ENCODE data around the gene LETM1. TPM values are rescaled to one million over a fixed set of nuclear protein-coding genes. Genes with fewer than 3 reads are reported as not detected.

Gene LETM1
- total and polyA plus RNA-seq, 2 experiments from 2014 or later: 23.3 to 68.9 TPM

DNA sequence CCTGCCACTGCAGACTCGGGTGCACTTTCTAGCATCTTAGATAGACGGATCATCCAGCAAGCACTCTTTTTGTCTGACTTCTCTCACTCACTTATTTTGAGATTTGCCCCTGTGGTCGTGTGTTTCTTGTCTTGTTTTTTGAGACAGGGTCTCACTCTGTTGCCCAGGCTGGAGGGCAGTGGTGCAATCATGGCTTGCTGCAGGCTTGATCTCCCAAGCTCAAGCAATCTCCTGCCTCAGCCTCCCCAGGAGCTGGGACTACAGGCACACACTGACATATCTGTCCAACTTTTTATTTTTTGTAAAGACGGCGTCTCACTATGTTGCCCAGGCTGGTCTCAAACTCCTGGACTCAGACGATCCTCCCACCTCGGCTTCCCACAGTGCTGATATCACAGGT lies 36.1 kb downstream of the LETM1 start:
- TF ChIP-seq, protein P1, sequence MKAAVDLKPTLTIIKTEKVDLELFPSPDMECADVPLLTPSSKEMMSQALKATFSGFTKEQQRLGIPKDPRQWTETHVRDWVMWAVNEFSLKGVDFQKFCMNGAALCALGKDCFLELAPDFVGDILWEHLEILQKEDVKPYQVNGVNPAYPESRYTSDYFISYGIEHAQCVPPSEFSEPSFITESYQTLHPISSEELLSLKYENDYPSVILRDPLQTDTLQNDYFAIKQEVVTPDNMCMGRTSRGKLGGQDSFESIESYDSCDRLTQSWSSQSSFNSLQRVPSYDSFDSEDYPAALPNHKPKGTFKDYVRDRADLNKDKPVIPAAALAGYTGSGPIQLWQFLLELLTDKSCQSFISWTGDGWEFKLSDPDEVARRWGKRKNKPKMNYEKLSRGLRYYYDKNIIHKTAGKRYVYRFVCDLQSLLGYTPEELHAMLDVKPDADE (IDR thresholded peaks at IDR 0.05): no peak
- no peak for TF ChIP-seq EZH2phosphoT487 (IDR thresholded peaks at IDR 0.05; ENCODE audit: unreplicated experiment)
- no peak for TF ChIP-seq ZNF114 (CRISPR knock-in tag; IDR thresholded peaks at IDR 0.05)
- TF ChIP-seq, protein P2, sequence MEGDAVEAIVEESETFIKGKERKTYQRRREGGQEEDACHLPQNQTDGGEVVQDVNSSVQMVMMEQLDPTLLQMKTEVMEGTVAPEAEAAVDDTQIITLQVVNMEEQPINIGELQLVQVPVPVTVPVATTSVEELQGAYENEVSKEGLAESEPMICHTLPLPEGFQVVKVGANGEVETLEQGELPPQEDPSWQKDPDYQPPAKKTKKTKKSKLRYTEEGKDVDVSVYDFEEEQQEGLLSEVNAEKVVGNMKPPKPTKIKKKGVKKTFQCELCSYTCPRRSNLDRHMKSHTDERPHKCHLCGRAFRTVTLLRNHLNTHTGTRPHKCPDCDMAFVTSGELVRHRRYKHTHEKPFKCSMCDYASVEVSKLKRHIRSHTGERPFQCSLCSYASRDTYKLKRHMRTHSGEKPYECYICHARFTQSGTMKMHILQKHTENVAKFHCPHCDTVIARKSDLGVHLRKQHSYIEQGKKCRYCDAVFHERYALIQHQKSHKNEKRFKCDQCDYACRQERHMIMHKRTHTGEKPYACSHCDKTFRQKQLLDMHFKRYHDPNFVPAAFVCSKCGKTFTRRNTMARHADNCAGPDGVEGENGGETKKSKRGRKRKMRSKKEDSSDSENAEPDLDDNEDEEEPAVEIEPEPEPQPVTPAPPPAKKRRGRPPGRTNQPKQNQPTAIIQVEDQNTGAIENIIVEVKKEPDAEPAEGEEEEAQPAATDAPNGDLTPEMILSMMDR (conservative IDR thresholded peaks at IDR 0.05; ENCODE audit: low read depth in 2 of 2): no peak
- TF ChIP-seq NANOG (IDR thresholded peaks at IDR 0.05; ENCODE audit: borderline replicate concordance): no peak
- TF ChIP-seq ZNF331 (CRISPR knock-in tag; IDR thresholded peaks at IDR 0.05; ENCODE audit: low read depth): no peak
- Histone ChIP-seq H3K27ac (ENCODE audit: low read depth) (no peak overlapping the region), H3K36me3 (ENCODE audit: insufficient read depth) (peaks cover 21% of the 10 kb centered on the region), H3K9me2 (ENCODE audit: insufficient read depth) (no peaks in the 10 kb centered on the region), H2AFZ (no peak overlapping the region), H4K20me1 (replicated peaks; ENCODE audit: insufficient read depth) (peaks cover 10% of the 10 kb centered on the region), H3K79me2 (replicated peaks; ENCODE audit: insufficient read depth) (no peaks in the 10 kb centered on the region), H3K27me3 (ENCODE audit: insufficient read depth) (no peaks in the 10 kb centered on the region), H3K4me1 (ENCODE audit: insufficient read depth) (no peaks in the 10 kb centered on the region), H3K4me3 (no peak overlapping the region), H3F3A (replicated peaks; ENCODE audit: low read depth) (no peaks in the 10 kb centered on the region), H3K4me2 (no peak overlapping the region)
- no peaks in the 10 kb centered on the region for H3K9me3 Mint-ChIP-seq
- H3K36me3 Mint-ChIP-seq (ENCODE audit: low read depth): peaks cover 56% of the 10 kb centered on the region
- H3K27ac Mint-ChIP-seq: no peak overlapping the region
- H3K4me1 Mint-ChIP-seq: no peaks in the 10 kb centered on the region; the same call in 2 of the 3 replicates
- DNase-seq (ENCODE audit: low spot score): no peak
- H3K27me3 Mint-ChIP-seq (ENCODE audit: insufficient read depth, low read depth, poor library complexity): peaks cover 9% of the 10 kb centered on the region
- ATAC-seq: no peak
- no peak overlapping the region for H3K4me3 Mint-ChIP-seq

DNA sequence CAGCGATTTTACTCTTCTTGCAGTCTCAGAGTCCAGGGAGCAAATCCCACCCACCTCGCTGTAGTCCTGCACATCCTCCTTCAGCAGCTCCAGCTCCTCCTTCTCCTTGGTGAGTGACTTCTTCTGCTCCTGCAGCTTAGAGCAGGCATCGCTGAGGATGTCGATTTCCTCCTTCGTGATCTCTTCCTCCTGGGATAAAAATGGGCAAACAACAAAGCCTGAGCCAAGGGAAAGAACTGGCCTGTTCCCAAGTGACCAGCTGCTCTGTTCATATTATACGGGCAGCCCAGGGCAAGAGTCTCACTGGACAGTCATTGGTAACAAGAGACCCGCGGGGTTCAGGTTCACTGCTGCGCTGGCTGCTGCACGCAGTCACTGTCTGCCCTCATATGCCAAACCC lies 36.7 kb downstream of the LETM1 start:
- peaks cover 9% of the 10 kb centered on the region for H3K27me3 Mint-ChIP-seq (ENCODE audit: insufficient read depth, low read depth, poor library complexity)
- no peaks in the 10 kb centered on the region for H3K27me3 ChIP-seq (ENCODE audit: insufficient read depth)
- no peaks in the 10 kb centered on the region for H3K9me3 Mint-ChIP-seq
- peaks cover 59% of the 10 kb centered on the region for H3K36me3 Mint-ChIP-seq (ENCODE audit: low read depth)
- H3K4me1 Mint-ChIP-seq: no peaks in the 10 kb centered on the region; the same call in 2 of the 3 replicates
- DNase-seq (ENCODE audit: low spot score) (no peak), ATAC-seq (no peak)
- H2AFZ ChIP-seq: no peak overlapping the region
- no peaks in the 10 kb centered on the region for H3K9me2 ChIP-seq (ENCODE audit: insufficient read depth)
- no peak overlapping the region for H3K4me3 ChIP-seq
- H3K4me1 ChIP-seq (ENCODE audit: insufficient read depth): no peaks in the 10 kb centered on the region
- H3K27ac ChIP-seq (ENCODE audit: low read depth): no peak overlapping the region
- peaks cover 10% of the 10 kb centered on the region for H4K20me1 ChIP-seq (replicated peaks; ENCODE audit: insufficient read depth)
- no peaks in the 10 kb centered on the region for H3K79me2 ChIP-seq (replicated peaks; ENCODE audit: insufficient read depth)
- H3F3A ChIP-seq (replicated peaks; ENCODE audit: low read depth): no peaks in the 10 kb centered on the region
- H3K36me3 ChIP-seq (ENCODE audit: insufficient read depth): peaks cover 21% of the 10 kb centered on the region
- H3K4me2 ChIP-seq: no peak overlapping the region
- no peak overlapping the region for H3K4me3 Mint-ChIP-seq
- no peak overlapping the region for H3K27ac Mint-ChIP-seq
- TF ChIP-seq, protein P3, sequence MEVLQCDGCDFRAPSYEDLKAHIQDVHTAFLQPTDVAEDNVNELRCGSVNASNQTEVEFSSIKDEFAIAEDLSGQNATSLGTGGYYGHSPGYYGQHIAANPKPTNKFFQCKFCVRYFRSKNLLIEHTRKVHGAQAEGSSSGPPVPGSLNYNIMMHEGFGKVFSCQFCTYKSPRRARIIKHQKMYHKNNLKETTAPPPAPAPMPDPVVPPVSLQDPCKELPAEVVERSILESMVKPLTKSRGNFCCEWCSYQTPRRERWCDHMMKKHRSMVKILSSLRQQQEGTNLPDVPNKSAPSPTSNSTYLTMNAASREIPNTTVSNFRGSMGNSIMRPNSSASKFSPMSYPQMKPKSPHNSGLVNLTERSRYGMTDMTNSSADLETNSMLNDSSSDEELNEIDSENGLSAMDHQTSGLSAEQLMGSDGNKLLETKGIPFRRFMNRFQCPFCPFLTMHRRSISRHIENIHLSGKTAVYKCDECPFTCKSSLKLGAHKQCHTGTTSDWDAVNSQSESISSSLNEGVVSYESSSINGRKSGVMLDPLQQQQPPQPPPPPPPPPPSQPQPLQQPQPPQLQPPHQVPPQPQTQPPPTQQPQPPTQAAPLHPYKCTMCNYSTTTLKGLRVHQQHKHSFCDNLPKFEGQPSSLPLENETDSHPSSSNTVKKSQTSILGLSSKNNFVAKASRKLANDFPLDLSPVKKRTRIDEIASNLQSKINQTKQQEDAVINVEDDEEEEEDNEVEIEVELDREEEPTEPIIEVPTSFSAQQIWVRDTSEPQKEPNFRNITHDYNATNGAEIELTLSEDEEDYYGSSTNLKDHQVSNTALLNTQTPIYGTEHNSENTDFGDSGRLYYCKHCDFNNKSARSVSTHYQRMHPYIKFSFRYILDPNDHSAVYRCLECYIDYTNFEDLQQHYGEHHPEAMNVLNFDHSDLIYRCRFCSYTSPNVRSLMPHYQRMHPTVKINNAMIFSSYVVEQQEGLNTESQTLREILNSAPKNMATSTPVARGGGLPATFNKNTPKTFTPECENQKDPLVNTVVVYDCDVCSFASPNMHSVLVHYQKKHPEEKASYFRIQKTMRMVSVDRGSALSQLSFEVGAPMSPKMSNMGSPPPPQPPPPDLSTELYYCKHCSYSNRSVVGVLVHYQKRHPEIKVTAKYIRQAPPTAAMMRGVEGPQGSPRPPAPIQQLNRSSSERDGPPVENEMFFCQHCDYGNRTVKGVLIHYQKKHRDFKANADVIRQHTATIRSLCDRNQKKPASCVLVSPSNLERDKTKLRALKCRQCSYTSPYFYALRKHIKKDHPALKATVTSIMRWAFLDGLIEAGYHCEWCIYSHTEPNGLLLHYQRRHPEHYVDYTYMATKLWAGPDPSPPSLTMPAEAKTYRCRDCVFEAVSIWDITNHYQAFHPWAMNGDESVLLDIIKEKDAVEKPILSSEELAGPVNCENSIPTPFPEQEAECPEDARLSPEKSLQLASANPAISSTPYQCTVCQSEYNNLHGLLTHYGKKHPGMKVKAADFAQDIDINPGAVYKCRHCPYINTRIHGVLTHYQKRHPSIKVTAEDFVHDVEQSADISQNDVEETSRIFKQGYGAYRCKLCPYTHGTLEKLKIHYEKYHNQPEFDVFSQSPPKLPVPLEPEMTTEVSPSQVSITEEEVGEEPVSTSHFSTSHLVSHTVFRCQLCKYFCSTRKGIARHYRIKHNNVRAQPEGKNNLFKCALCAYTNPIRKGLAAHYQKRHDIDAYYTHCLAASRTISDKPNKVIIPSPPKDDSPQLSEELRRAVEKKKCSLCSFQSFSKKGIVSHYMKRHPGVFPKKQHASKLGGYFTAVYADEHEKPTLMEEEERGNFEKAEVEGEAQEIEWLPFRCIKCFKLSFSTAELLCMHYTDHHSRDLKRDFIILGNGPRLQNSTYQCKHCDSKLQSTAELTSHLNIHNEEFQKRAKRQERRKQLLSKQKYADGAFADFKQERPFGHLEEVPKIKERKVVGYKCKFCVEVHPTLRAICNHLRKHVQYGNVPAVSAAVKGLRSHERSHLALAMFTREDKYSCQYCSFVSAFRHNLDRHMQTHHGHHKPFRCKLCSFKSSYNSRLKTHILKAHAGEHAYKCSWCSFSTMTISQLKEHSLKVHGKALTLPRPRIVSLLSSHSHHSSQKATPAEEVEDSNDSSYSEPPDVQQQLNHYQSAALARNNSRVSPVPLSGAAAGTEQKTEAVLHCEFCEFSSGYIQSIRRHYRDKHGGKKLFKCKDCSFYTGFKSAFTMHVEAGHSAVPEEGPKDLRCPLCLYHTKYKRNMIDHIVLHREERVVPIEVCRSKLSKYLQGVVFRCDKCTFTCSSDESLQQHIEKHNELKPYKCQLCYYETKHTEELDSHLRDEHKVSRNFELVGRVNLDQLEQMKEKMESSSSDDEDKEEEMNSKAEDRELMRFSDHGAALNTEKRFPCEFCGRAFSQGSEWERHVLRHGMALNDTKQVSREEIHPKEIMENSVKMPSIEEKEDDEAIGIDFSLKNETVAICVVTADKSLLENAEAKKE (CRISPR knock-in tag; IDR thresholded peaks at IDR 0.05): no peak
- TF ChIP-seq, protein P2 (conservative IDR thresholded peaks at IDR 0.05; ENCODE audit: low read depth in 2 of 2): no peak
- TF ChIP-seq EZH2 (IDR thresholded peaks at IDR 0.05; ENCODE audit: low read depth, unreplicated experiment): no peak

Data from GM23338 (cell line).